NCI-H82 treated with DMSO at 0.1 percent for 48 hours (cell line): ENCODE results near the gene JARID2.

Source experiments
- DNase-seq: peaks from one replicate; lab custom pipeline; 2025; ENCODE audit not compliant: unreplicated experiment; lab: John Stamatoyannopoulos, UW

JARID2 gene

GRCh38 chr6:15393605-15394004 is 147.7 kb downstream of the JARID2 start:
- no peak for DNase-seq

- DNase-seq: no peak
Measured at GRCh38 chr6:15395087-15395486, 149.2 kb downstream of the JARID2 start.

DNA sequence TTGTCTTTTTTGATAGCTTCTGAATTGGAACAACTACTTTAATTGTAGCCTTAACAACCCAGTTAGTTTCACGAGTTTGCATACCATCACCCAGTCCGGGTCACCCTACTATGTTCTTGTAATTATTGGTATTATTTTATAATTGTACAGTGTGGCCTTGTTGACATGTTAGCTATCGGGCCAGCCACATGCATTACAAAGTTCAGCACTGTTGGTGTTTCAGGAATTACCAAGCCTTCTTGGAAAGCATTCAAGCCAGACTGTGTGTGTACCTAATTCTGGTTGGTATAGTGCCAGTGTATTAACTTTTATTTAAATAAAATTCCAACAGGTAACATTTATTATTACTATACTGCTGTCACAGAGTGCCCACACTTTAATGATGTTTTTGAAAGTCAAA is 150.9 kb downstream of the JARID2 start:
- no peak for DNase-seq

DNA sequence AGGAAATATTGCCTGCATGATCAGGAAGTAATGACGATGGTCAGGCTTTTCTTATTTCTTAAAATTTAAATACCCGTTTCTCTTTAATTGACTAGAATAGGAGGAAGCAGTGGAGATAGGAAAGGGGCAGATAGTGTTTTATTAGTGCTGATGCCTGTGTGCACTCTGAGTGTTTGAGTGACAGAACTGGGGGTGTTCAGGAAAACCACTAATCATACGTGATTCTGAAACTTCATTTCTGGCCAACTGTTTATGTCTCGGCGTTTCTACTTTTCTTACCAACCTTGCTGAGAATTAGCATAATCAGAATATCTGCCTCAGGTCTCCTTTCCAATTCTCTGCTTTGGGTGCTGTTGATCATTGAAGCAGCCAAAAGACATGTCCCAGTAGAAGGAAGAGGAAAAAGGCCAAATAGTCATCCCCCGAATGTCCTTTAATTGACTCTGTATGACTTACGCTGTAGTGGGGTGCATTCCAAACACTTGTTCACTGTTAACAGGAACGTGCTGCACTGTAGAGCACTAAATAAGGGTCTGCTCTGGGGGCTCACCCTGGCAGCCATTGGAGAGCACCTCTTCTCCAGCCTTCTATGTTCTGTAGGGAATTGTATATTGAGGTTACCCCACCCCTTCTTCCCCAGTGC is 152.9 kb downstream of the JARID2 start:
- no peak for DNase-seq

GRCh38 chr6:15399641-15400470 is 154.0 kb downstream of the JARID2 start:
- DNase-seq: peak; percentile 94

DNA sequence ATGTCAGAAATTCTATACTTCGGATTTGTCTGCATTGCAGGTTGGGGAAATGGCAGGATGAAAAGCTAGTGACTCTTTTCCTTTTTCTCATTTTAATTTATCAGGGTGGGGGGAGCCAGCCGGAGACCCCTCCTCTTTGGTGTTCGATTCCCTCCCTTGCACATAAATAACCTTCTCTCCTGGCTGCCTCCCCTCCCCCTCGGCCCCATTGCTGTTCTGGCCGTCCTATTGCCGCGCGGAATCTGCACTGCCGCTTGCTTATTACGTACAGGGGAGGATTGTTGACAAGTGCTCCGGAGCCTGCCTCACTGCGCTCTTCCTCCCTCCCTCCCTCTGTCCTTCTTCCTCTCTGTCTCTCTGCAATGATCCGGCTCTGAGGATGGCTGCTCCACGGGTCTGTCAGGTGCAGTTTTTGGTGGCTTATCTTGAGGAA is 154.7 kb downstream of the JARID2 start:
- peak; percentile 79 for DNase-seq

- no peak for DNase-seq
Measured at GRCh38 chr6:15401120-15401519, 155.3 kb downstream of the JARID2 start.

DNA sequence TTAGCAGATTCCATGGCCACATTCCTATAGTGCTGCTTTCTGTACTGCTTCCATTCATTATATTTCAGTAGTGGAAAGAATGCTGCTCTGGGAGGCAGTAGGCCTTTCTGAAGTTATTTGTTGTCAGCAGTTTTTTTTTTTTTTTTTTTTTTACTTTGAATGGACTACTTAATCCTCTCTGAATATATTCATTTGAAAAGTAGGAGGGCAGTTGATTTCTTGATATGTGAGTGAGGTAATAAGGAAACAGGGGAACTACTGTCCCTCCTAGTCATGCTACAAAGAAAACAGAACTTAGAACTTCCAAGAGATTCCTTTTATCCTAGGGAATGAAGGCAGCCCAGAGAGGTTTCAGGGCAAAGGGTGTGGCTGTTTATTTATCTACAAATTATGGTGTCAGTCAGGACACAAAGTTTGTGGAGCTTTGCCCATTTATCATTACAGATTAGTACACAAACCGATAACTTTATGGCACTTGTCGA is 155.9 kb downstream of the JARID2 start:
- no peak for DNase-seq

- DNase-seq: no peak
Measured at GRCh38 chr6:15402406-15403045, 156.7 kb downstream of the JARID2 start.

- DNase-seq: no peak
Measured at GRCh38 chr6:15403094-15403755, 157.4 kb downstream of the JARID2 start.

- no peak for DNase-seq
Measured at GRCh38 chr6:15404685-15404980, 158.8 kb downstream of the JARID2 start.

DNA sequence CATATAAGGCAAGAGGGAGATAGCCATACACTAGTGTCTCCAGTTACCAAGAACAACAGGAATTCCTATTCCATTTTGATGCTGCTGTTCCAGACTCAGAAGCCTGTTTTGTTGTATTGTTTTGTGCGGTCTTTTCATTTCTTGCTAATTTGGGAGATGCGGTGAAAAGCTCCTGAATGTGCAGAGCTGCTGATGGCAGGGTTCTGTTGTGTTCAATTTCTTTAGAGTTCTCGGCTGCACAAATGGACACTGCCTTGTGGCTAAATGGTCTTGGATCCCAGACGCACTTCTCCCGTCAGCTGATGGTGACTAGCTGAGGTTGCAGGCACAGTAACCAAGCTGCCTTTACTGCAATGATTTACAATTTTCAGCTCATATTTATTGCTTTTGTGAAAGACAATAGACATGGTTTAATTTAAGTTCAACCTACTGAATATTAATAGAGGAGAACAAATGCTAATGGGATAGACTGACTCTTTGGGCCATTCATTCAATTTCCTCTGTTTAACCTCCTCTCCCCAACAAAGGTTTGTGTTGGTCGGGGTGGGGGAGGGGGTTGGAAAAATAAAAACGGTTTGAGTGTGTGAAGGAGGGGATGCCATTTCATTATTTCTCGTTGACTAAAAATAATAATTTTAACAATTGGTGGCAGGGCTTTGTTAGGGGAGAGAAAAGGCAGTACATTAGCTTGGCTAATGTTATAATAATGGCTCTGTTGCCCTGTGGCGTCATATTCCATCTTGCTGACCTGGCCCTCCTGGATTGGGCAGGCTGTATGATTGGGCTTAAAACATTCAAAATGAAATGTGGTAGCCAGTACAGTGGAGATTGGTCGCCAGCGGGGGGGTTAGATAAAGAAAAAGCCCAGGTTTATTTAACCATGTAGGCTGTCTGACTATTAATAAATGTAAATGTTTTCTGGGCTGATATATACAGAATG is 159.5 kb downstream of the JARID2 start:
- DNase-seq: no peak

GRCh38 chr6:15406452-15406851 is 160.6 kb downstream of the JARID2 start:
- no peak for DNase-seq

- no peak for DNase-seq
Measured at GRCh38 chr6:15408008-15408407, 162.1 kb downstream of the JARID2 start.

GRCh38 chr6:15408758-15409157 is 162.9 kb downstream of the JARID2 start:
- DNase-seq: no peak

DNA sequence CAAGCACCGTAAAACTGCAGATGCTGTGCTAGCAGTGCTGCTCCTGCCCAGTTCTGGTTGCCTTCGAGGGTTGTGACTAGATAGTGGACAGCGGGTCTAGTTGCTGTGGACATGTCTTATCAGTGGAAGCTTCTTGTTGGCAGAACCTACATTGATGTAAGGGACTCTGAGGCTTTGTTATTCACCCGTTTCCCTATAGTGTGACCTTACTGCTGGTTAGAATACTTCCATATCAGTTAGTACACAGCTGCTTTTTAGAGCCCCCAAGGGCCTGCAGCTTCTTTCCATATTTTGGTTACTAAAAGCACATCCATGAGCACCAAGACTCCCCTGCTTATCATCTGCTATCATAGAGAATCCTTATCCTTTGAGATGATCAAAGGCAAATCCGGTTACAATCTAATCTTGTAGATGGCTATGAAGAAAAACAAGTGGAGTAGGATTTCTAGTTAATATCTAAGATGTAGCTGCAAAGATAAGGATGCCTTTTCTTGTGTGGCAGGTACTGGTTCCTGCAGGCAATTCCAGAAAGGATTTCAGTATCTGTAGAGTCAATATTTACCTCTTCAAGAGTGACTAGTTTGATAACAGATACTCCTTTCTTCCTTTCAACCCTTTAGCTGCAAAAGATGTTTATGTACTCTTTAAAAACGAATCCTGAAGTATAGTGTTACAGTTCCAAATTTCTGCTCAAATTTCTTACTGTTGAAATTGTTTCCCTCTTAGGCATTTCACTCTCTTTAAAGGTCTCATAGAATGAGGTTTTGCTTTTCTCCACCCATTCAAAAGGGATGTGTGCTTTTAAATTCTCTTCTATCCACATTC is 163.6 kb downstream of the JARID2 start:
- peak; percentile 59 for DNase-seq

DNA sequence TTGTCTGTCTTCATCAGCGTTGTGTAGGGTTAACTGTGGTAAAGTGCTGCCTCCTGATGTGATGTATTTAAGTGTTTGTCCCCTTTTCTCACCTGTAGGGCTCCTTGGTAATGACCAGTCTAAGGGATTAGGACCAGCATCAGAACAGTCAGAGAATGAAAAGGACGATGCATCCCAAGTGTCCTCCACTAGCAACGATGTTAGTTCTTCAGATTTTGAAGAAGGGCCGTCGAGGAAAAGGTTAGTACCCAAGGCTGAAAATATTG is 164.2 kb downstream of the JARID2 start:
- no peak for DNase-seq

DNA sequence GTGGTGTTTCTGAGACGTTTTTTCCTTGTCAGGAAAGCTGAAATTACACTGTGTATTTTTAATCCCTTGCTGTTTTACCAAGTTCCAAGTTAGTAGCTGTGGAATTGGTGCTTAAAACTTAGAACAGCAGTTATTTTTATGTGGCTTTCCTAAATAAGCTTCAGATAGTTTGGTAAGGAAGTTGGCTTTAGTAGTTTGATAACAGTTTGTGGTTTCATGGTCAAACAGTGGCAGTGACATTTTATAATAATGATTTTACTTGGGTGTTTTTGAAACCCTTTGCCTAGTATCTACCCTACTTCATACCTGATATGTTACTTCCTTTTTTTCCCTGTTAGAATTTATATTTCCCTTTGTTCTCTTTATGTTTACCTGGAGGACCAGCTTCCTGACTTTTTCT is 164.9 kb downstream of the JARID2 start:
- no peak for DNase-seq

DNA sequence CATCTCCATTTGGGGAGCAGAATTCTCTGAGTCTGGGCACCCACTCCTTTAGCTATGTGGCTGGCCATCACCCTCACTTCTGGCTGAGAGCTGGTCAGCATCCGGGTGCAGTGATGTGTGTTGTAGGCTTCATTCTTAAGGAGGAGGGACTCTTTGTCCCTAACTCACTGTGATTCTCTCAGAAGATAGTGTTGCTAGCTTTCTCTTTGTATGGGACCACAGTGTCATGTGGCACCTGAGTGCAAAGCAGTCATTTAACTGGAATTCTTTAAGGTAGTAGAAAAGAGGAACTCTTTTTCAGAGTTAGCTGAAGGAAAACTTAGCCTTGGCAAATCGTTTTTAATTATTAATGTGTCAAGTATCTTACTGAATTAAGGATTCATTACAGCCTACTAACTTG is 165.9 kb downstream of the JARID2 start:
- no peak for DNase-seq

DNA sequence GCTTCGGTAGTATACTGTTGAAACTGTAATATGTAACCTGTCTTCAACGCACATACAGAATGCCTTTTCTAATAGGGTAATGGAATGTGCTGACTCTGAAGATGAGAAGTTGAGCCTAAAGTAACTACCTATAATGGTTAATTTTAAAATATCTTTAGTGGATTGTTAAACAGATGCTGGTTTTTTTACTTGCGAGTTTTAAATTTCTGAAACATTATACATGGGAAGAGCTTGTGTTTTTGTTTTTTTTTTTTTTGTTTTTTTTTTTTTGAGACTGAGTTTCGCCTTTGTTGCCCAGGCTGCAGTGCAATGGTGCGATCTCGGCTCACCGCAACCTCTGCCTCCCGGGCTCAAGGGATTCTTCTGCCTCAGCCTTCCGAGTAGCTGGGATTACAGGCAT is 166.9 kb downstream of the JARID2 start:
- no peak for DNase-seq
